GM12874 (cell line): Measurements from ENCODE around the gene OR4D10.

Experiments used
- TF ChIP-seq, protein P1 (sequence below): IDR thresholded peaks from 2 replicates; pipeline ENCODE4 v1.5.1; 2011; ENCODE audit warnings: low read depth, mild to moderate bottlenecking, control low read depth, low read length, moderate library complexity; ENCODE audit not compliant: insufficient read depth

The OR4D10 gene

DNA sequence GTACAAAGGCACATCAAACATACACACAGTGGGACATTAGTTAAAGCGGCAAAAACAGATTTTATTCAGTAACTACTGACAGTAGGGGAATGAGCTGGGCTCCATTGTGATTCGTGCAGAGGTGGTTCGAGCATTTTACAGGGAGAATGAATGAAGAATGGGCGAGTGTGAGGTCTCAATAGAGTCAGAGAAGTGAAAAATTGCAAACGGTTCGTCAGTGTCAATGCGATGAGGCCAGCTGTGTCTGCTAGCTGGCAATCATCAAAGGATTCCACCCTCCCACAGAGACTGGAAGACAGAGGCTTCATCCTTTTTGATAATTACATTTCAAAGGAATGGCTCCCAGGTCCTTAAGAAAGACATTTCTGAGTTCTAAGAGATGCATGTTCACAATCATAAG lies 55.6 kb downstream of the OR4D10 start:
- TF ChIP-seq, protein P1, sequence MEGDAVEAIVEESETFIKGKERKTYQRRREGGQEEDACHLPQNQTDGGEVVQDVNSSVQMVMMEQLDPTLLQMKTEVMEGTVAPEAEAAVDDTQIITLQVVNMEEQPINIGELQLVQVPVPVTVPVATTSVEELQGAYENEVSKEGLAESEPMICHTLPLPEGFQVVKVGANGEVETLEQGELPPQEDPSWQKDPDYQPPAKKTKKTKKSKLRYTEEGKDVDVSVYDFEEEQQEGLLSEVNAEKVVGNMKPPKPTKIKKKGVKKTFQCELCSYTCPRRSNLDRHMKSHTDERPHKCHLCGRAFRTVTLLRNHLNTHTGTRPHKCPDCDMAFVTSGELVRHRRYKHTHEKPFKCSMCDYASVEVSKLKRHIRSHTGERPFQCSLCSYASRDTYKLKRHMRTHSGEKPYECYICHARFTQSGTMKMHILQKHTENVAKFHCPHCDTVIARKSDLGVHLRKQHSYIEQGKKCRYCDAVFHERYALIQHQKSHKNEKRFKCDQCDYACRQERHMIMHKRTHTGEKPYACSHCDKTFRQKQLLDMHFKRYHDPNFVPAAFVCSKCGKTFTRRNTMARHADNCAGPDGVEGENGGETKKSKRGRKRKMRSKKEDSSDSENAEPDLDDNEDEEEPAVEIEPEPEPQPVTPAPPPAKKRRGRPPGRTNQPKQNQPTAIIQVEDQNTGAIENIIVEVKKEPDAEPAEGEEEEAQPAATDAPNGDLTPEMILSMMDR: no peak
